Right cardiac atrium (tissue), 5 donors: ENCODE results near the gene CERS6. TPM values are rescaled to one million over a fixed set of nuclear protein-coding genes. Genes with fewer than 3 reads are reported as not detected.

Experiments
- ATAC-seq, 2 donors: fragments of 200-7000 bp; cut with Tn5 transposase; one replicate each; pipeline versions ENCODE4 v1.8.0 to v1.9.1; 2020; ENCODE audit warnings: moderate library complexity in 2 of 2, mild to moderate bottlenecking in 1 of 2
- DNase-seq, 3 donors: peaks; one replicate each; pipeline ENCODE4 v3.0.0-alpha.2; 2020
- H3K27ac ChIP-seq: one replicate; pipeline ENCODE4 v1.5.1; 2013; ENCODE audit warnings: mild to moderate bottlenecking, low read length, control low read depth, moderate library complexity
- H3K27me3 ChIP-seq: one replicate; pipeline ENCODE4 v1.6.1; 2013; ENCODE audit not compliant: control insufficient read depth, insufficient read depth
- H3K4me1 ChIP-seq: one replicate; pipeline ENCODE4 v1.6.1; 2013; ENCODE audit warnings: low read length; ENCODE audit not compliant: control insufficient read depth, insufficient read depth
- H3K4me3 ChIP-seq: one replicate; pipeline ENCODE4 v1.5.1; 2013; ENCODE audit warnings: low read length, control low read depth
- H3K9me3 ChIP-seq: one replicate; pipeline ENCODE4 v1.6.1; 2013; ENCODE audit warnings: low read length; ENCODE audit not compliant: control insufficient read depth
- WGBS: extraction: QIAGEN DNeasy Blood & Tissue Kit; methylation state at CpG from one replicate; pipeline ENCODE4 v1.1.7; 2013; 5-methylcytosine and 5-hydroxymethylcytosine counted together
- intact Hi-C, 4 donors: fragments of 100-400 bp; cut with DNase I; formaldehyde crosslinking; loops; one replicate each; pipeline versions ENCODE4 v1.11.0 to v1.14.0; 2022 to 2023
- polyA plus RNA-seq: library from polyadenylated mRNA; stranded (reverse); fragments of 200-250 nt; gene quantifications from one replicate; pipeline ENCODE4 v1.2.3, GENCODE V29; 2013
- total RNA-seq, 4 donors: library from RNA; stranded (reverse); fragmentation: NEBNext Ultra II Directional; extraction: Animal tissue kit (Norgen Biotek cat#: 25700); gene quantifications; one replicate each; pipeline ENCODE4 v1.2.1, GENCODE V29; 2021
- donor health status: healthy with polysubstance abuse.
- donor health status: DM: no; HTN: yes; CAD: no.
- donor health status: DM: no; HTN: no; CAD: no.
- donor health status: DM: no; HTN: yes; CAD: no; lungs with severe emphysema.
- donor health status: DM: yes; HTN: yes; CAD: no.

Gene CERS6
- total and polyA plus RNA-seq, 5 donors = 25.6 to 71.5 (median 48.9) TPM

DNA sequence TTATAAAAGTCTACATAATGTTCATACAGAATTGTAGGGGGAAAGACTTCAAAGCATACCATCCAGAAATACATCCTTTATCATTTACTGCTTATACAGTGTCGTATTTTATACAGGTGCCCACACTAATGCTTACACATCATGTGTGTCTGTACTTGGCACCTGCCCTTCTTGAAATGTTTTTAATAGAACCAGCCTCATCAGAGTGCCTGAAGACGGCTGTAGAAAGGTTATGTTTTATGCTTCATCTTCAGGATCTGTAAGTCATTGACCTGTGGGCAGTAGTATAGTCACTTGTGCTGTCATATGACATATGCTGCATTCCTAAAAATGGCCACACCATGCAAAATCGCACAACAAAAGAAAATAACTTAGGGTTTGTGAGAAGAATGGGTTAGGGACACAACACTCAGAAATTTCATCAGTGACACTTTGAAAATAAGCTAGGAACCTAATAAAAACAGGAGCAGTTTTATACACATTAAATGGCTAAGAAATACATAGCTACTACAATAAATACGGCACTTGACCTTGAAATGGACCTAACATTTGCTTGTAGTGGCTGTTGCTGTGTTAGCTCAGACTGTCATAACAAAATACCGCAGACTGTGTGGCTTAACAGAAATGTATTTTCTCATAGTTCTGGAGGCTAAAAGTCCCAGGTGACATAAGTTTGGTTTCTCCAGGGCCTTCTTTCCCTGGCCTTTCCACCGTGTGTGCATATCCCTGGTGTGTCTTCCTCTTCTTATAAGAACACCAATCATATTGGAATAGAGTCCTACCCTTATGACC, 112.6 kb downstream of the CERS6 start:
- no peaks in the 10 kb centered on the region for H3K27me3 ChIP-seq
- peaks cover 4% of the 10 kb centered on the region for H3K4me1 ChIP-seq
- 67% methylated on average over 6 of the region's 6 CpGs for WGBS
- no peaks in the 10 kb centered on the region for H3K9me3 ChIP-seq
- intact Hi-C loops = no loop called here
- H3K27ac ChIP-seq = no peak overlapping the region
- DNase-seq (no peak), ATAC-seq (peak; percentile 47 to 57)
- H3K4me3 ChIP-seq = no peak overlapping the region

DNA sequence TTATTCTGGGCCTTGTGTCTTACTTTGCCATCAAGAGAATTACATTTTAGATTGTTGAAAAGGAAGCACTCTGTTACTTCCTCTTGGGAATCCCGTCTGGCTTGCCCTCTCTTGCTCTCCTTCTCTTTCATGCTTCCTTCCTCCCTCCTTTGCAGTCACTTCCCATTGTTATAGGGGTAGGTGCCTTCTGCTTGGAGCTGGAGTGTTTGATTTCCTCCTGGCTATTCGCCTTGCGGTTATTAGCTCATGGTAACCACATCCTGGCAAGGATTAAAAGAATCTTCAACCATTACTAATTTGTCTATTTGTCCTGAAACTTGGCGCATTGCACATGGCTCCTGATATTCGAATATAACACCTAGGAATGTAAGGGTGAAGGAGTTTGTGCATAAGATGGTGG, 115.0 kb downstream of the CERS6 start:
- DNase-seq = no peak
- H3K4me1 ChIP-seq = peaks cover 4% of the 10 kb centered on the region
- no peaks in the 10 kb centered on the region for H3K27me3 ChIP-seq
- no peaks in the 10 kb centered on the region for H3K9me3 ChIP-seq
- H3K27ac ChIP-seq = no peak overlapping the region
- intact Hi-C loops = no loop called here
- ATAC-seq = peak in 1 of 2 donors; percentile 31
- 74% methylated on average over 5 of the region's 5 CpGs for WGBS
- H3K4me3 ChIP-seq = no peak overlapping the region

DNA sequence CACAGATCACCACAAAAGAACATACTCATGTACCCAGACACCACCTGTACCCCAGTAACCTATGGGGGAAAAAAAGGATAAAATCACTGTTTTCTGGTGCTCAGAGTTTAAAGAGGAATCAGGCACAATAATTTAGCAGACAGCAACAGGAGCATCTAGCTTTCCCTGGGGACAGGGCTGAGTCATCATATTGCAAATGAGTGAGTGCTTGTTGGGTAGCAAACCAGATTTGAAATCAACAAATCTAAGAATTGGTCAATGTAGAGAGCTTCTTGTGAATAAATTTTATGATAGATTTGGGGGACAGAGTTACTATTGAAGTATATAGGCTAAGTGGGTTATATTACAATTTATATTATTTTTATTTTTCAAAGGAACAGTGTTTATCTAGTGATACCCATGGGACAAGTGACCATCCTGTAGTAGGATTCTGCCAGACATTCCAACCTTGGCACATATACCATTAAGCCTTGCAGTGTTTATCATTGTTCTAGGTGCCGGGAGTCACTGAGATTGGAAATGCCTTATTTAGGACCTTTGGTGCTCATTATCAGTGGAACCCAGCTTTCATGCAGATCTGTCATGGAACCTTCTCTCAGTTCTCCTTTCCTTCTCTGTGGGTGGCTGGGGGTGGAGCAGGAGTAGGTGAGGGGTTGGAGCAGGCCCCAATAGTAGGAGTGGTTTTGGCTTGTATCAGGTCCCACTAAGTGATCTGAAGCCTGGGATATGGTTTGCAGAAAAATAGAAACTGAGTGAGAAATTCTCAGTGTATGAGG, 117.2 kb downstream of the CERS6 start:
- Histone ChIP-seq H3K9me3 (no peaks in the 10 kb centered on the region), H3K4me1 (peaks cover 3% of the 10 kb centered on the region), H3K4me3 (no peak overlapping the region), H3K27me3 (no peaks in the 10 kb centered on the region), H3K27ac (peak overlapping the region; percentile 6)
- WGBS = 70% methylated on average over 1 of the region's 1 CpG
- ATAC-seq (no peak), DNase-seq (no peak)
- intact Hi-C loops = no loop called here

DNA sequence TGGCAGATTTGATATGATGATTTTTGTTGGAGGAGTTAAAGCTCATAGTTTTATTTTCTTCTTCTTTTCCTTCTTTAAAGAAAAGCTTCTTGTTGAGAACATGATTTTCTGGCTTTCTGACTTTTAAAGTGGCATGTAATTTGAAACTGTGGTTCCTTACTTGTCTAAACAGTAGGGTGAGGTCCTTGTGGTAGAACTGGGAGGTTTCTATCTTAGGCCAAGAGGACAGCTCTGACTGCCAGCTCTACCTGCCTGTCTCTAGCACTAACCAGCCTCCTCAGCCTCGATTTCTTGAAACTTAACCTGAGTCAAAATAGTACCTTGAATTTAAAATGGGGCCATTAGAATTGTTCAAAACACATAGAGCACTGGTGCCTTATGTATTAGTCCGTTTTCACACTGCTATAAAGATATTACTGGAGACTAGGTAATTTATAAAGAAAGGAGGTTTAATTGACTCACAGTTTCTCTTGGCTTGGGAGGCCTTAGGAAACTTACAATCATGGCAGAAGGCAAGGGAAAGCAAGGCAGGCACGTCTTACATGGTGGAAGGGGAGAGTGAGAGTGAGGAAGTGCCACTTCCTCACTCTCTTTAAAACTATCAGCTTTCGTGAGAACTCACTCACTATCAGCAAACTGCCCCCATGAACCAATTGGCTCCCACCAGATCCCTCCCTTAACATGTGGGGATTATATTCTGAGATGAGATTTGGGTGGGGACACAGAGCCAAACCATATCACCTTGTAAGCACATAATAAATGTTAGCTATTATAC, 119.0 kb downstream of the CERS6 start:
- intact Hi-C loops = no loop called here
- peaks cover 4% of the 10 kb centered on the region for H3K4me1 ChIP-seq
- WGBS = 73% methylated on average over 4 of the region's 4 CpGs
- H3K27ac ChIP-seq = no peak overlapping the region
- ATAC-seq = no peak
- no peak for DNase-seq
- H3K9me3 ChIP-seq = no peaks in the 10 kb centered on the region
- H3K4me3 ChIP-seq = no peak overlapping the region
- H3K27me3 ChIP-seq = no peaks in the 10 kb centered on the region

DNA sequence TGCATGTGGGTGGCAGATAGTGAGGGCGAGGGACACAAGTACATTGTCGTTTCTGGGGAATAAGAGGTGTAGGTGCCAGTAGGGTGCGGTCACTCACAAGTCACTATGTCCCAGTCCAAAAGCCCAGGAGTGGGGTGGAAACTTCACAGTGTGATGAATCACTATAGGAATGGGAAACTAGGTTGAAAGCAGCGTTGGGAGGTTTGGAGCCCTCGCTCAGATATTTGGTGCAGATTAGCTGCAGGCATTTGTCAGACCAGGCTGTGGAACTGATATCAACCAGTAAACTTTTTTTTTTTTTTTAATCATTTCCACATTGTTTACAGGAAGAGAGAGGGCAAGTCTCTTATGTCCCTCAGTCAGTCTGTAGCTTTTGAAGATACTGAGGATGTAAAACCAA, 121.8 kb downstream of the CERS6 start:
- DNase-seq = no peak
- 80% methylated on average over 5 of the region's 5 CpGs for WGBS
- H3K9me3 ChIP-seq = no peaks in the 10 kb centered on the region
- H3K27ac ChIP-seq = no peak overlapping the region
- no peak for ATAC-seq
- H3K27me3 ChIP-seq = no peaks in the 10 kb centered on the region
- H3K4me1 ChIP-seq = peaks cover 4% of the 10 kb centered on the region
- intact Hi-C loops = no loop called here
- no peak overlapping the region for H3K4me3 ChIP-seq

DNA sequence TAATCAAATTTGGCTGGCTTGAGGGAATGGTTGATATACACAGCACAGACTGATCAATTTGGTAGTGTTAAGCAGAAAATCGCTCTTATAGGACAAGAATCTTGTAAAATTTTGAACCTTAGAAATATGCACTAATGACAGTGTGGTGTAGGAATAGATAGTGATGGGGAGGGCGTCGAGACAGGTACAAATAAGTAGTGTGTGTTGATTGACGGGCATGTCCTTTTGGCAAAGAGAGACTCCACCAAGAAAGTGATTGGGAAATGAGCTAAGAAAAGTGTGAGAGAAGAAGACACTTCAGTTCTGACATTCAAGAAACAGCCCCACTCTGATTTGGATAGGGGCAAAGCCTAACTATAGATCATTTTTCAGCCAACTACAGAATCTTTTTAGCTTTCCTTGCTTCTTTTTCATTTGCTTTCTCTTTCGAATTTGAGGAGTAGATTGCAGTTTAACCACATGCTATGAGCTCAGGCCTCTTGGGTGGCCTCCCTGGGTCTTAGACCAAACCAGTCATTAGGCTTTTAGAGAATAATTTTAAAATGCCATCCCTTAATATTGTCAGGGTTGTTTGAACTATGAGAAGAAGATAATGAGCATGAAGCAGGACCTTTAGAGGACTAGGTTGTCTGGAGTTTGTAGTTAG, 127.1 kb downstream of the CERS6 start:
- 64% methylated on average over 5 of the region's 5 CpGs for WGBS
- H3K4me3 ChIP-seq = no peak overlapping the region
- H3K27me3 ChIP-seq = no peaks in the 10 kb centered on the region
- peaks cover 2% of the 10 kb centered on the region for H3K4me1 ChIP-seq
- ATAC-seq (peak; percentile 44 to 57), DNase-seq (no peak)
- H3K27ac ChIP-seq = no peak overlapping the region
- intact Hi-C loops = loop anchor here in 1 of 4 donors (10.0 kb wide), 1 partner anchor 128 kb away; the partner anchor contains the start of gene CERS6
- no peaks in the 10 kb centered on the region for H3K9me3 ChIP-seq

DNA sequence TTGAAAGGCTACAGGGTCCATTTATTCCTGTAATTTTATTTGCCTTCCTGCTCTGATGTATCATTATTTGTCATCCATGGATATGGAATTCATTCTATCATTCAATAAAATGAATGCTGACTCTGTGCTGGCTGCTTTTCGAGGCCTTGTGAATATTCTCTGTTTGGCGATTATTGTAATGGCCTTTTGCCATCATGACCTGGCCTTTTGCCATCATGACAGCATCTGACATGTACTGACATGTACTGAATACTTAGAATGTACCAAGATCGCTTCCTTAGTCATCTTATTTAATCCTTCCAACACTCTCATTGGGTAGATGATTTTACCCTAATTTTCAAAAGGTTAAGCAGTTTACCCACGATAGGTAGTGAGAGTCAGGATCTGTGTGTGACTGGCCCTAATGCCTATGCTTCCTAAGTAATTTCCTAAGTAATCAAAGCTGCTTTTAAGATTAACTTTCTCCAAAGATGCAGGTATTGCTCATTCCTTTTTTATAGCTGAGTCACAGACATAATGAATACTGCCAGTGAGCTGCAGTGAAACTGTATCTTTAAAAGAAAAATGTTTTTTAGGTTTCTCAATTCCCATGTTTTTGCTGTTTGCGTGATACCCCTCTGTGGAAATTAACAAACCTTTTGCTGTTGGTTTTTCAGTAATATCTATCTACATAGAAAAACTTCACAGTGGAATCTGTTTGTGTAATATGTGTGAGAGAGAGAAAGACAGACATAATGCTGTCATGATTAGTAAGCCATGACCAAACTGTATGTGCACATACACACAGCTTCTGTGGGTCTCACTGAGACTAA, 127.8 kb downstream of the CERS6 start:
- Histone ChIP-seq H3K4me1 (peaks cover 2% of the 10 kb centered on the region), H3K4me3 (no peak overlapping the region), H3K9me3 (no peaks in the 10 kb centered on the region), H3K27ac (no peak overlapping the region), H3K27me3 (no peaks in the 10 kb centered on the region)
- ATAC-seq (peak; percentile 26 to 39), DNase-seq (peak in 1 of 3 donors; percentile 21)
- intact Hi-C loops = loop anchor here in 1 of 4 donors (10.0 kb wide), 1 partner anchor 129 kb away; the partner anchor contains the start of gene CERS6
- WGBS = 38% methylated on average over 5 of the region's 5 CpGs

DNA sequence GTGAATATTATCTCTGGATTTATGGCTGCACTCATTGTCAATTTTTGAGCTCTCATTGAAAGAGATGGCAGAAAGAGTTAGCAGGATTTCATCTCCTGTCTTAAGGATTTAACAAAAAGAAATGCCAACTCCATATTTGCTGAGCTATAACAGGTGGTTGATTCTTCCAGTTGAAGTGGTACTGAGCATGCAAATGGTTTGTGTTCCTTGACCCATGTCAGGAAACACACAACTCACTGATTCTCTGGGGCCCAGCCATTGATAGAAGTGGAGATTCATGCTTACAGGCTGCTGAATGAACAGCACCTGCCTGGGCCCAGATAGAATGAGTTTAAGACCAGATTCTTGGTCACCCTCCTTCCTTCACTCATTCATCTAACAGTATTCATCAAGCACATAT, 128.8 kb downstream of the CERS6 start:
- no peak overlapping the region for H3K4me3 ChIP-seq
- intact Hi-C loops = loop anchor here in 1 of 4 donors (10.0 kb wide), 1 partner anchor 130 kb away; the partner anchor contains the start of gene CERS6
- no peaks in the 10 kb centered on the region for H3K9me3 ChIP-seq
- no peak for DNase-seq
- peaks cover 2% of the 10 kb centered on the region for H3K4me1 ChIP-seq
- H3K27ac ChIP-seq = no peak overlapping the region
- no peaks in the 10 kb centered on the region for H3K27me3 ChIP-seq
- no peak for ATAC-seq

DNA sequence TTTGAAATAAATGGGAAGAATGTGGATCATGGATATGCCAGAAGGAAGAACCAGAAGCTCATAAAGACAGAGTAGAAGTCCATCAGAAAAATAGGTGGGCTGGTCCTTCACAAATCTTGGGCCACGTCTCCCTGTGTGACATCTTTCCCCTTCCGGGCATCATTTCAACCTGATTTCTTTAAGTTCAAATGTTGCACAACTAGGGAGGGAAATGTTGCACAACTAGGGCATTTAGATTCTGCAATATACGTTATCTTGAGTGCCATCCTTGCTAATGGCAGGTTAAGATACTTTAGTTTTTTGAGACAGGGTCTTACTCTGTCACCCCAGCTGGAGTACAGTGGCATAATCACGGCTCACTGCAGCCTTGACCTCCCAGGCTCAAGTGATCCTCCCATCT, 129.6 kb downstream of the CERS6 start:
- Histone ChIP-seq H3K27ac (no peak overlapping the region), H3K4me3 (no peak overlapping the region), H3K27me3 (no peaks in the 10 kb centered on the region), H3K4me1 (peaks cover 2% of the 10 kb centered on the region), H3K9me3 (no peaks in the 10 kb centered on the region)
- intact Hi-C loops = loop anchor here in 1 of 4 donors (10.0 kb wide), 1 partner anchor 131 kb away; the partner anchor contains the start of gene CERS6
- ATAC-seq = no peak
- WGBS = 91% methylated on average over 4 of the region's 4 CpGs
- DNase-seq = no peak

DNA sequence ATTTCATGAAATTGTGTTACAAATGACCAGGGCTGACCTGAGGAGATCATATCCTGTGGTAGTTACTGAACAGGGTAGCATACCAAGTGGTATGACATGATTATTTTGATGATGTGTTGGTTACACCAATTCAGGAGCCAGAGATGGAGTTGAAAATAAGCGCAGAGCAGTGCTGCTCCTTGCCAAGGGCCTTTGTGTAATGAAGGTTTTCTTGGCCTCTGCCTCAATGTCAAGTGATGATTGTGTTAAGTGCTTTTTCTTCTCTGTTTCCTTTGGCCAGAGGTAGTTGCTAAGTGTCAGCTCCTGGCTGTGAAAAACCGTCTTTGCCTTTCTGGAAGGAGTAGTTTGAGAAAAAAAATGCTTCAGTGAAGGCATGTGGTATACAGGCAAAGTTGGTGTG, 131.2 kb downstream of the CERS6 start:
- intact Hi-C loops = loop anchor here in 1 of 4 donors (10.0 kb wide), 1 partner anchor 133 kb away; the partner anchor contains the start of gene CERS6
- DNase-seq (no peak), ATAC-seq (peak; percentile 48 to 61)
- H3K4me3 ChIP-seq = no peak overlapping the region
- WGBS = 42% methylated on average over 2 of the region's 2 CpGs
- no peaks in the 10 kb centered on the region for H3K27me3 ChIP-seq
- H3K4me1 ChIP-seq = peaks cover 2% of the 10 kb centered on the region
- no peak overlapping the region for H3K27ac ChIP-seq
- no peaks in the 10 kb centered on the region for H3K9me3 ChIP-seq
